ENCODE measurements around the gene WDTC1. TPM values are rescaled to one million over a fixed set of nuclear protein-coding genes. Genes with fewer than 3 reads are reported as not detected.

WDTC1 gene
- polyA plus RNA-seq, 2 of the 4 experiments (the other 2 are of a cell fraction) = 3.8 to 6.9 TPM

DNA sequence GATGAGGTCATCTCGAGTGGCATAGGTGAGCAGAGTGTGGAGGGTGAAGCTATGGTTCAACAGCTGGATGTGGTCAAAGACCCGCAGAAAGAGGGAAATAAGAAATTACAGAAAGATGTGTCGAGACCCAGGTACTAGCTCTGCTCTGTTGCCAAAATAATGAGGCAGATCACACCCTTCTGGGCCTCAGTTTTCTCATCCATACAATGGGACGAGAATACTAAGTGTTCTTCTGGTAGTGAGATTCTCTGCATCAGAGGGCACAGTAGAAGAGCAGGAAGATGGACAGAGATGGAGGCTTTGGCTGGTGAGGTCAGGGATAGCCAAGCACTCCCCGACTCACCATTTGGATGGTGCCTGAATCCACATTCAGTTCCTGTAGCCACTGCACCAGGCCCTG, 121.3 kb downstream of the WDTC1 start:
- ChIA-PET CTCF (interaction anchor here (1.1 to 12.1 kb wide), 9 partner anchors 11 to 61 kb away, joined by 3 to 134 read pairs (median 13); partner anchors contain the start of genes CD164L2, MAP3K6 and SYTL1), POLR2A (no interaction called here)
- DNase-seq (ENCODE audit: low read depth in 1 of 2, low spot score in 1 of 2) (no peak), ATAC-seq (no peak), FAIRE-seq (no peak)
- no peaks in the 10 kb centered on the region for H3K9me3 ChIP-seq
- TF ChIP-seq, protein P1, sequence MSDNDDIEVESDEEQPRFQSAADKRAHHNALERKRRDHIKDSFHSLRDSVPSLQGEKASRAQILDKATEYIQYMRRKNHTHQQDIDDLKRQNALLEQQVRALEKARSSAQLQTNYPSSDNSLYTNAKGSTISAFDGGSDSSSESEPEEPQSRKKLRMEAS (IDR thresholded peaks at IDR 0.05) = no peak
- TF ChIP-seq KDM5A (IDR thresholded peaks at IDR 0.05) (no peak), SREBF2 (IDR thresholded peaks at IDR 0.05) (no peak), ZSCAN20 (CRISPR knock-in tag; IDR thresholded peaks at IDR 0.05) (no peak), POLR2AphosphoS2 (conservative IDR thresholded peaks at IDR 0.05; ENCODE audit: low read length) (no peak)
- TF ChIP-seq, protein P2, sequence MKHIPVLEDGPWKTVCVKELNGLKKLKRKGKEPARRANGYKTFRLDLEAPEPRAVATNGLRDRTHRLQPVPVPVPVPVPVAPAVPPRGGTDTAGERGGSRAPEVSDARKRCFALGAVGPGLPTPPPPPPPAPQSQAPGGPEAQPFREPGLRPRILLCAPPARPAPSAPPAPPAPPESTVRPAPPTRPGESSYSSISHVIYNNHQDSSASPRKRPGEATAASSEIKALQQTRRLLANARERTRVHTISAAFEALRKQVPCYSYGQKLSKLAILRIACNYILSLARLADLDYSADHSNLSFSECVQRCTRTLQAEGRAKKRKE (CRISPR knock-in tag; IDR thresholded peaks at IDR 0.05; ENCODE audit: low read depth) = no peak
- no peak overlapping the region for H3K4me2 ChIP-seq
- 81% methylated on average over 5 of the region's 5 CpGs for WGBS (ENCODE audit: missing lambda C conversion rate)
- no peaks in the 10 kb centered on the region for H3K4me1 ChIP-seq
- no peak overlapping the region for H3K4me3 ChIP-seq
- H3K27ac ChIP-seq = no peak overlapping the region

DNA sequence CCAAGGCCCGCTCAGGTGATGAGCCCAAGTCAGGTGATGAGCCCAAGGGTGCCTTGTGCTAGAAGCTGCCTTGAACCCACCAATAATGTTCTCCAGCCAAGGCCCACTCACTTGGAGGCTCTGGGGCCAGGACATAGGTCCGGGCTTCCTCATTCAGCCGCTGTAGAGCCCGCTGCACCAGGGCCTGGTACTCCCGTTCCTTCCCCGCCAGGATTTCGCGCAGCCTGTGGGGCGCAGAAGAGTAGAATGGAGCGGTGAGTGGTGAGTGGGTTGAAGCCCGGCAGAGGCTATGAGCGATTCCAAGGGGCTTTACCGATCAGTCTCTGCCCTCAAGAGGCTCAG, 121.8 kb downstream of the WDTC1 start:
- Histone ChIP-seq H3K4me2 (no peak overlapping the region), H3K27ac (no peak overlapping the region), H3K4me1 (no peaks in the 10 kb centered on the region), H3K4me3 (no peak overlapping the region), H3K9me3 (no peaks in the 10 kb centered on the region)
- no peak for FAIRE-seq
- CTCF ChIA-PET = interaction anchor here (1.7 to 12.1 kb wide), 11 partner anchors 12 to 299 kb away, joined by 3 to 134 read pairs (median 13); partner anchors contain the start of genes CD164L2, MAP3K6 and SYTL1
- no peak for DNase-seq (ENCODE audit: low read depth in 1 of 2, low spot score in 1 of 2)
- POLR2A ChIA-PET = no interaction called here
- ATAC-seq = no peak
- TF ChIP-seq EHF (CRISPR knock-in tag; IDR thresholded peaks at IDR 0.05) = no peak
- TF ChIP-seq GATA3 (IDR thresholded peaks at IDR 0.05; ENCODE audit: borderline replicate concordance) = no peak
- TF ChIP-seq, protein P3, sequence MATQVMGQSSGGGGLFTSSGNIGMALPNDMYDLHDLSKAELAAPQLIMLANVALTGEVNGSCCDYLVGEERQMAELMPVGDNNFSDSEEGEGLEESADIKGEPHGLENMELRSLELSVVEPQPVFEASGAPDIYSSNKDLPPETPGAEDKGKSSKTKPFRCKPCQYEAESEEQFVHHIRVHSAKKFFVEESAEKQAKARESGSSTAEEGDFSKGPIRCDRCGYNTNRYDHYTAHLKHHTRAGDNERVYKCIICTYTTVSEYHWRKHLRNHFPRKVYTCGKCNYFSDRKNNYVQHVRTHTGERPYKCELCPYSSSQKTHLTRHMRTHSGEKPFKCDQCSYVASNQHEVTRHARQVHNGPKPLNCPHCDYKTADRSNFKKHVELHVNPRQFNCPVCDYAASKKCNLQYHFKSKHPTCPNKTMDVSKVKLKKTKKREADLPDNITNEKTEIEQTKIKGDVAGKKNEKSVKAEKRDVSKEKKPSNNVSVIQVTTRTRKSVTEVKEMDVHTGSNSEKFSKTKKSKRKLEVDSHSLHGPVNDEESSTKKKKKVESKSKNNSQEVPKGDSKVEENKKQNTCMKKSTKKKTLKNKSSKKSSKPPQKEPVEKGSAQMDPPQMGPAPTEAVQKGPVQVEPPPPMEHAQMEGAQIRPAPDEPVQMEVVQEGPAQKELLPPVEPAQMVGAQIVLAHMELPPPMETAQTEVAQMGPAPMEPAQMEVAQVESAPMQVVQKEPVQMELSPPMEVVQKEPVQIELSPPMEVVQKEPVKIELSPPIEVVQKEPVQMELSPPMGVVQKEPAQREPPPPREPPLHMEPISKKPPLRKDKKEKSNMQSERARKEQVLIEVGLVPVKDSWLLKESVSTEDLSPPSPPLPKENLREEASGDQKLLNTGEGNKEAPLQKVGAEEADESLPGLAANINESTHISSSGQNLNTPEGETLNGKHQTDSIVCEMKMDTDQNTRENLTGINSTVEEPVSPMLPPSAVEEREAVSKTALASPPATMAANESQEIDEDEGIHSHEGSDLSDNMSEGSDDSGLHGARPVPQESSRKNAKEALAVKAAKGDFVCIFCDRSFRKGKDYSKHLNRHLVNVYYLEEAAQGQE (IDR thresholded peaks at IDR 0.05) = no peak
- TF ChIP-seq RNF2 (IDR thresholded peaks at IDR 0.05; ENCODE audit: borderline replicate concordance, low read depth) = no peak
- TF ChIP-seq, protein P4, sequence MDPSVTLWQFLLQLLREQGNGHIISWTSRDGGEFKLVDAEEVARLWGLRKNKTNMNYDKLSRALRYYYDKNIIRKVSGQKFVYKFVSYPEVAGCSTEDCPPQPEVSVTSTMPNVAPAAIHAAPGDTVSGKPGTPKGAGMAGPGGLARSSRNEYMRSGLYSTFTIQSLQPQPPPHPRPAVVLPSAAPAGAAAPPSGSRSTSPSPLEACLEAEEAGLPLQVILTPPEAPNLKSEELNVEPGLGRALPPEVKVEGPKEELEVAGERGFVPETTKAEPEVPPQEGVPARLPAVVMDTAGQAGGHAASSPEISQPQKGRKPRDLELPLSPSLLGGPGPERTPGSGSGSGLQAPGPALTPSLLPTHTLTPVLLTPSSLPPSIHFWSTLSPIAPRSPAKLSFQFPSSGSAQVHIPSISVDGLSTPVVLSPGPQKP (IDR thresholded peaks at IDR 0.05; ENCODE audit: low read depth, low read length) = no peak
- no peak for TF ChIP-seq TP53 (CRISPR knock-in tag; IDR thresholded peaks at IDR 0.05)
- TF ChIP-seq FOXS1 (CRISPR knock-in tag; IDR thresholded peaks at IDR 0.05) = no peak
- no peak for TF ChIP-seq CHD4 (IDR thresholded peaks at IDR 0.05; ENCODE audit: borderline replicate concordance)
- TF ChIP-seq FOSB (CRISPR knock-in tag; IDR thresholded peaks at IDR 0.05) = no peak
- TF ChIP-seq, protein P5, sequence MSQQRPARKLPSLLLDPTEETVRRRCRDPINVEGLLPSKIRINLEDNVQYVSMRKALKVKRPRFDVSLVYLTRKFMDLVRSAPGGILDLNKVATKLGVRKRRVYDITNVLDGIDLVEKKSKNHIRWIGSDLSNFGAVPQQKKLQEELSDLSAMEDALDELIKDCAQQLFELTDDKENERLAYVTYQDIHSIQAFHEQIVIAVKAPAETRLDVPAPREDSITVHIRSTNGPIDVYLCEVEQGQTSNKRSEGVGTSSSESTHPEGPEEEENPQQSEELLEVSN (IDR thresholded peaks at IDR 0.05; ENCODE audit: borderline replicate concordance, low read depth) = no peak
- TF ChIP-seq POLR2AphosphoS2 (conservative IDR thresholded peaks at IDR 0.05; ENCODE audit: low read length) = no peak
- WGBS (ENCODE audit: missing lambda C conversion rate) = no CpG with 5 or more reads among the region's 13 CpGs

Data from A549 (cell line).